Caco-2 (cell line): ENCODE measurements around the gene ITPRID1. TPM values are rescaled to one million over a fixed set of nuclear protein-coding genes. Genes with fewer than 3 reads are reported as not detected.

Experiments
- BruUV-seq: library from RNA; stranded (reverse); fragments of 400-500 nt; replicated peaks from 2 replicates; lab custom pipeline; 2021; lab: Mats Ljungman, UMichigan
- CTCF ChIA-PET: fragments of 300-600 bp; sonication (Branson Sonifier 250); formaldehyde crosslinking; loops from one replicate; lab custom pipeline; 2022; ENCODE audit warnings: antibody characterized with exemption; lab: Charles Lee
- POLR2A ChIA-PET: fragments of 300-600 bp; sonication (Branson Sonifier 250); formaldehyde crosslinking; loops from one replicate; lab custom pipeline; 2022; ENCODE audit warnings: antibody characterized with exemption; lab: Charles Lee
- DNase-seq, 2 experiments: peaks; one replicate each; pipeline versions ENCODE4 v3.0.0 to v3.0.0-alpha.2; 2020 to 2022
- H3K27me3 ChIP-seq: replicated peaks from 2 replicates; pipeline ENCODE4 v1.6.0; 2011; ENCODE audit warnings: low read length; ENCODE audit not compliant: control insufficient read depth, insufficient read depth
- H3K36me3 ChIP-seq: 2 replicates; pipeline ENCODE4 v1.5.1; 2011; ENCODE audit warnings: low read length; ENCODE audit not compliant: control insufficient read depth, insufficient read depth
- H3K4me1 ChIP-seq: fragments of 250-450 bp; sonication (Bioruptor Pico); 2 replicates; pipeline ENCODE4 v1.5.1; 2020; ENCODE audit warnings: mild to moderate bottlenecking
- H3K4me3 ChIP-seq: 2 replicates; pipeline ENCODE4 v1.5.1; 2011; ENCODE audit warnings: low read depth, mild to moderate bottlenecking, control low read depth, low read length
- H3K9me3 ChIP-seq: fragments of 250-450 bp; sonication (Bioruptor Pico); 2 replicates; pipeline ENCODE4 v1.5.1; 2020; ENCODE audit warnings: mild to moderate bottlenecking, moderate library complexity
- H3K27ac Mint-ChIP-seq: one replicate; pipeline ENCODE4 v1.8.0; 2022; ENCODE audit warnings: mixed read lengths; ENCODE audit not compliant: unreplicated experiment
- H3K27me3 Mint-ChIP-seq: one replicate; pipeline ENCODE4 v1.8.0; 2022; ENCODE audit warnings: mixed read lengths; ENCODE audit not compliant: insufficient read depth, unreplicated experiment
- H3K36me3 Mint-ChIP-seq: one replicate; pipeline ENCODE4 v1.8.0; 2022; ENCODE audit warnings: mild to moderate bottlenecking, mixed read lengths; ENCODE audit not compliant: insufficient read depth, unreplicated experiment
- H3K4me1 Mint-ChIP-seq: one replicate; pipeline ENCODE4 v1.8.0; 2022; ENCODE audit warnings: low read depth, mixed read lengths; ENCODE audit not compliant: unreplicated experiment
- H3K4me3 Mint-ChIP-seq: one replicate; pipeline ENCODE4 v1.8.0; 2022; ENCODE audit warnings: mild to moderate bottlenecking, moderate library complexity, mixed read lengths; ENCODE audit not compliant: unreplicated experiment
- H3K9me3 Mint-ChIP-seq: one replicate; pipeline ENCODE4 v1.8.0; 2022; ENCODE audit warnings: mixed read lengths; ENCODE audit not compliant: unreplicated experiment
- CTCF ChIP-seq, 2 experiments: fragments of 200-600 bp in 1 of 2; IDR thresholded peaks; 1 replicate in 1 of 2; 2 replicates in 1 of 2; pipeline versions ENCODE4 v1.5.1 to v1.8.0; 2011 to 2022; ENCODE audit warnings: antibody characterized with exemption in 1 of 2, control low read depth in 1 of 2, inconsistent platforms in 1 of 2, low read depth in 1 of 2, low read length in 1 of 2, mild to moderate bottlenecking in 1 of 2, moderate library complexity in 1 of 2; ENCODE audit not compliant: insufficient read depth in 1 of 2, severe bottlenecking in 1 of 2, unreplicated experiment in 1 of 2
- intact Hi-C: fragments of 100-400 bp; cut with micrococcal nuclease; formaldehyde crosslinking; loops from one replicate; pipeline ENCODE4 v1.10.0; 2022; ENCODE audit not compliant: unreplicated experiment
- total RNA-seq: library from RNA; stranded (reverse); gene quantifications from 2 replicates; pipeline ENCODE4 v1.2.3, GENCODE V29; 2022

ITPRID1 gene
- total RNA-seq, 1 experiment from 2014 or later, result 0.09 TPM

- Histone ChIP-seq H3K4me3 (no peak overlapping the region), H3K27me3 (no peaks in the 10 kb centered on the region), H3K4me1 (peaks cover 46% of the 10 kb centered on the region), H3K36me3 (no peaks in the 10 kb centered on the region), H3K9me3 (no peaks in the 10 kb centered on the region; the same call in none of the 2 replicates)
- Mint-ChIP-seq H3K4me1 (peaks cover 11% of the 10 kb centered on the region), H3K27ac (no peak overlapping the region), H3K27me3 (no peaks in the 10 kb centered on the region), H3K4me3 (no peak overlapping the region), H3K9me3 (peaks cover 7% of the 10 kb centered on the region), H3K36me3 (no peaks in the 10 kb centered on the region)
- TF ChIP-seq CTCF (IDR thresholded peaks at IDR 0.05; ENCODE audit: insufficient read depth in 1 of 2, low read depth in 1 of 2, low read length in 1 of 2, severe bottlenecking in 1 of 2, unreplicated experiment in 1 of 2), result no peak
- peak in 1 of 2 experiments; percentile 67 for DNase-seq
- BruUV-seq, result no TSS peak
- intact Hi-C loops, result loop anchor here (1.0 to 5.0 kb wide), 2 partner anchors 56 to 83 kb away; no protein-coding TSS in a partner anchor
- ChIA-PET POLR2A (no interaction called here), CTCF (no interaction called here)
These were observed 35.7 kb downstream of the ITPRID1 start for GRCh38 chr7:31549611-31550010.

- no peak overlapping the region for H3K4me3 ChIP-seq
- no peaks in the 10 kb centered on the region for H3K36me3 ChIP-seq
- peaks cover 11% of the 10 kb centered on the region for H3K4me1 Mint-ChIP-seq
- H3K4me1 ChIP-seq, result peaks cover 46% of the 10 kb centered on the region
- intact Hi-C loops, result loop anchor here (5.0 kb wide), 1 partner anchor 82 kb away; no protein-coding TSS in a partner anchor
- no peak for TF ChIP-seq CTCF (IDR thresholded peaks at IDR 0.05; ENCODE audit: insufficient read depth in 1 of 2, low read depth in 1 of 2, low read length in 1 of 2, severe bottlenecking in 1 of 2, unreplicated experiment in 1 of 2)
- H3K9me3 Mint-ChIP-seq, result no peaks in the 10 kb centered on the region
- H3K4me3 Mint-ChIP-seq, result no peak overlapping the region
- H3K9me3 ChIP-seq, result no peaks in the 10 kb centered on the region; the same call in 1 of the 2 replicates
- ChIA-PET CTCF (interaction anchor here (1.3 kb wide), 1 partner anchor 107 kb away, joined by 5 read pairs; no protein-coding TSS in a partner anchor), POLR2A (no interaction called here)
- DNase-seq, result no peak
- H3K36me3 Mint-ChIP-seq, result no peaks in the 10 kb centered on the region
- H3K27me3 ChIP-seq, result no peaks in the 10 kb centered on the region
- H3K27me3 Mint-ChIP-seq, result no peaks in the 10 kb centered on the region
- no peak overlapping the region for H3K27ac Mint-ChIP-seq
- BruUV-seq, result no TSS peak
These were observed 36.5 kb downstream of the ITPRID1 start for GRCh38 chr7:31550432-31550831.

- no peak for TF ChIP-seq CTCF (IDR thresholded peaks at IDR 0.05; ENCODE audit: insufficient read depth in 1 of 2, low read depth in 1 of 2, low read length in 1 of 2, severe bottlenecking in 1 of 2, unreplicated experiment in 1 of 2)
- H3K27ac Mint-ChIP-seq, result peak overlapping the region; percentile 38
- peaks cover 41% of the 10 kb centered on the region for H3K4me1 ChIP-seq
- H3K9me3 ChIP-seq, result no peaks in the 10 kb centered on the region; the same call in 1 of the 2 replicates
- intact Hi-C loops, result loop anchor here (1.0 to 5.0 kb wide), 4 partner anchors 60 to 181 kb away; no protein-coding TSS in a partner anchor
- BruUV-seq, result no TSS peak
- no peaks in the 10 kb centered on the region for H3K9me3 Mint-ChIP-seq
- POLR2A ChIA-PET, result no interaction called here
- H3K27me3 ChIP-seq, result no peaks in the 10 kb centered on the region; the same call in 1 of the 2 replicates
- H3K36me3 ChIP-seq, result no peaks in the 10 kb centered on the region
- CTCF ChIA-PET, result no interaction called here
- no peak overlapping the region for H3K4me3 ChIP-seq
- DNase-seq, result peak; percentile 57 to 67
- peaks cover 11% of the 10 kb centered on the region for H3K4me1 Mint-ChIP-seq
- H3K4me3 Mint-ChIP-seq, result no peak overlapping the region
- H3K27me3 Mint-ChIP-seq, result no peaks in the 10 kb centered on the region
- no peaks in the 10 kb centered on the region for H3K36me3 Mint-ChIP-seq
These were observed 39.8 kb downstream of the ITPRID1 start for GRCh38 chr7:31553661-31554081.
